ENCODE data around the gene VCL. TPM values are rescaled to one million over a fixed set of nuclear protein-coding genes. Genes with fewer than 3 reads are reported as not detected.
A peak's percentile ranks its signal among the peaks of the same experiment; 100 is the strongest.

VCL gene
- total and polyA plus RNA-seq, 12 donors = 14.3 to 90.7 (median 43.2) TPM

- intact Hi-C loops (cut with DNase I) = no loop called here
- no peak overlapping the region for H3K27ac ChIP-seq
- 63 to 70% (median 68%) methylated on average over 4 of the region's 4 CpGs for WGBS, 4 donors
- peaks cover 15 to 41% of the 10 kb centered on the region in 2 donors for H3K4me1 ChIP-seq (replicated peaks in 1 of 2)
- no peak for TF ChIP-seq POLR2A (IDR thresholded peaks at IDR 0.05)
- TF ChIP-seq, protein P1, sequence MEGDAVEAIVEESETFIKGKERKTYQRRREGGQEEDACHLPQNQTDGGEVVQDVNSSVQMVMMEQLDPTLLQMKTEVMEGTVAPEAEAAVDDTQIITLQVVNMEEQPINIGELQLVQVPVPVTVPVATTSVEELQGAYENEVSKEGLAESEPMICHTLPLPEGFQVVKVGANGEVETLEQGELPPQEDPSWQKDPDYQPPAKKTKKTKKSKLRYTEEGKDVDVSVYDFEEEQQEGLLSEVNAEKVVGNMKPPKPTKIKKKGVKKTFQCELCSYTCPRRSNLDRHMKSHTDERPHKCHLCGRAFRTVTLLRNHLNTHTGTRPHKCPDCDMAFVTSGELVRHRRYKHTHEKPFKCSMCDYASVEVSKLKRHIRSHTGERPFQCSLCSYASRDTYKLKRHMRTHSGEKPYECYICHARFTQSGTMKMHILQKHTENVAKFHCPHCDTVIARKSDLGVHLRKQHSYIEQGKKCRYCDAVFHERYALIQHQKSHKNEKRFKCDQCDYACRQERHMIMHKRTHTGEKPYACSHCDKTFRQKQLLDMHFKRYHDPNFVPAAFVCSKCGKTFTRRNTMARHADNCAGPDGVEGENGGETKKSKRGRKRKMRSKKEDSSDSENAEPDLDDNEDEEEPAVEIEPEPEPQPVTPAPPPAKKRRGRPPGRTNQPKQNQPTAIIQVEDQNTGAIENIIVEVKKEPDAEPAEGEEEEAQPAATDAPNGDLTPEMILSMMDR (IDR thresholded peaks at IDR 0.05) = peak in 1 of 6 experiments; percentile 25
- H3K9me3 ChIP-seq (replicated peaks in 1 of 3) = no peaks in the 10 kb centered on the region
- no peak for DNase-seq
- H3K27me3 ChIP-seq = no peaks in the 10 kb centered on the region
- H3K4me3 ChIP-seq = no peak overlapping the region
- H3K36me3 ChIP-seq (replicated peaks in 1 of 2) = no peaks in the 10 kb centered on the region
Measured at GRCh38 chr10:74153123-74153522, 155.2 kb downstream of the VCL start.

- H3K27ac ChIP-seq = no peak overlapping the region
Measured at GRCh38 chr10:74153676-74154075, 155.8 kb downstream of the VCL start.

GRCh38 chr10:74156919-74157289 is 159.0 kb downstream of the VCL start:
- intact Hi-C loops (cut with DNase I) = no loop called here

More at GRCh38 chr10:74153676-74154075, 155.8 kb downstream of the VCL start:
- Histone ChIP-seq H3K4me3 (no peak overlapping the region), H3K4me1 (replicated peaks in 1 of 2) (peaks cover 15 to 41% of the 10 kb centered on the region in 2 donors), H3K27me3 (no peaks in the 10 kb centered on the region), H3K9me3 (replicated peaks in 1 of 3) (no peaks in the 10 kb centered on the region), H3K36me3 (replicated peaks in 1 of 2) (no peaks in the 10 kb centered on the region)
- DNase-seq = no peak
- TF ChIP-seq POLR2A (IDR thresholded peaks at IDR 0.05) = no peak
- TF ChIP-seq, protein P1 (IDR thresholded peaks at IDR 0.05) = no peak
- 67 to 89% (median 80%) methylated on average over 4 of the region's 4 CpGs for whole genome bisulfite sequencing, 4 donors
- intact Hi-C loops (cut with DNase I) = no loop called here

GRCh38 chr10:74160013-74160412 is 162.1 kb downstream of the VCL start:
- intact Hi-C loops (cut with DNase I) = no loop called here
- Histone ChIP-seq H3K4me3 (no peak overlapping the region), H3K27me3 (no peaks in the 10 kb centered on the region), H3K36me3 (replicated peaks in 1 of 2) (no peaks in the 10 kb centered on the region), H3K4me1 (replicated peaks in 1 of 2) (peaks cover 0 to 8% of the 10 kb centered on the region in 2 donors), H3K9me3 (replicated peaks in 1 of 3) (no peaks in the 10 kb centered on the region), H3K27ac (no peak overlapping the region)
- 94 to 98% (median 97%) methylated on average over 3 of the region's 3 CpGs for WGBS, 4 donors
- TF ChIP-seq POLR2A (IDR thresholded peaks at IDR 0.05) = no peak
- TF ChIP-seq, protein P1 (IDR thresholded peaks at IDR 0.05) = no peak
- DNase-seq = no peak

More at GRCh38 chr10:74156919-74157289, 159.0 kb downstream of the VCL start:
- 25 to 28% (median 28%) methylated on average over 2 of the region's 2 CpGs for WGBS, 4 donors
- Histone ChIP-seq H3K4me1 (replicated peaks in 1 of 2) (peaks cover 6 to 25% of the 10 kb centered on the region in 2 donors), H3K9me3 (replicated peaks in 1 of 3) (no peaks in the 10 kb centered on the region), H3K36me3 (replicated peaks in 1 of 2) (no peaks in the 10 kb centered on the region), H3K27me3 (no peaks in the 10 kb centered on the region), H3K4me3 (no peak overlapping the region), H3K27ac (no peak overlapping the region)
- DNase-seq = peak in 2 of 7 donors; percentile 16 to 29
- TF ChIP-seq POLR2A (IDR thresholded peaks at IDR 0.05) = no peak
- TF ChIP-seq, protein P1 (IDR thresholded peaks at IDR 0.05) = no peak
